Mammary epithelial cell (primary cell): Measurements from ENCODE around the gene ITPR2.

Experiments
- CTCF ChIP-seq, 2 donors: IDR thresholded peaks in 1 of 2; conservative IDR thresholded peaks in 1 of 2; 2 replicates each; pipeline ENCODE4 v1.5.1; 2011 to 2012; ENCODE audit warnings: inconsistent platforms in 2 of 2, low read length in 2 of 2, mild to moderate bottlenecking in 2 of 2, control low read depth in 1 of 2, low read depth in 1 of 2; ENCODE audit not compliant: insufficient read depth in 1 of 2; ENCODE audit errors: extremely low read depth in 1 of 2
- EZH2 ChIP-seq: IDR thresholded peaks from 2 replicates; pipeline ENCODE4 v1.6.1; 2012; ENCODE audit warnings: low read length, inconsistent platforms, borderline replicate concordance

- TF ChIP-seq CTCF (conservative IDR thresholded peaks at IDR 0.05 in 1 of 2, IDR thresholded peaks at IDR 0.05 in 1 of 2; ENCODE audit: extremely low read depth in 1 of 2, insufficient read depth in 1 of 2, low read depth in 1 of 2, low read length in 2 of 2), result no peak
- TF ChIP-seq EZH2, result no peak
Measured at GRCh38 chr12:26854031-26854390, 21.0 kb upstream of the ITPR2 start.
